ENCODE measurements around the gene CTXND1.

CTXND1 gene

DNA sequence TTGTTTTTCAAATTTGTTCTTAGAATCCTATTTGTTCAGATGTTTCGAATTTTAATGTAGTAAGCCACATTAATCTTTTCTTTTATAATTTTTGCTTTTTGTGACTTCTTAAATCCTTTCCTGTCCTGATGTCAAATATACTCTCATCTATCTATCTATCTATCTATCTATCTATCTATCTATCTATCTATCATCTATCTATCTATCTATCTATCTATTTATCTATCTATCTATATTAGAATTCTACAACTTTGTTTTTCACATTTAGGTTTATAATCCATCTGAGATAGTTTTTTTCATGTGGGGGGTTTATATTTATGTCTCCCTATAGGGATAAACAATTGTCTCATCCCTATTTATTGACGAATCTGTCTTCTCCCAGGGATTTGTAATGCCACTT, 32.1 kb downstream of the CTXND1 start:
- H2AFZ ChIP-seq (ENCODE audit: low read length): no peak overlapping the region
- TF ChIP-seq EZH2 (optimal IDR thresholded peaks at IDR 0.05; ENCODE audit: low read depth, low read length): no peak
- no peak for TF ChIP-seq EZH2phosphoT487 (IDR thresholded peaks at IDR 0.05; ENCODE audit: low read length)
- TF ChIP-seq, protein P1, sequence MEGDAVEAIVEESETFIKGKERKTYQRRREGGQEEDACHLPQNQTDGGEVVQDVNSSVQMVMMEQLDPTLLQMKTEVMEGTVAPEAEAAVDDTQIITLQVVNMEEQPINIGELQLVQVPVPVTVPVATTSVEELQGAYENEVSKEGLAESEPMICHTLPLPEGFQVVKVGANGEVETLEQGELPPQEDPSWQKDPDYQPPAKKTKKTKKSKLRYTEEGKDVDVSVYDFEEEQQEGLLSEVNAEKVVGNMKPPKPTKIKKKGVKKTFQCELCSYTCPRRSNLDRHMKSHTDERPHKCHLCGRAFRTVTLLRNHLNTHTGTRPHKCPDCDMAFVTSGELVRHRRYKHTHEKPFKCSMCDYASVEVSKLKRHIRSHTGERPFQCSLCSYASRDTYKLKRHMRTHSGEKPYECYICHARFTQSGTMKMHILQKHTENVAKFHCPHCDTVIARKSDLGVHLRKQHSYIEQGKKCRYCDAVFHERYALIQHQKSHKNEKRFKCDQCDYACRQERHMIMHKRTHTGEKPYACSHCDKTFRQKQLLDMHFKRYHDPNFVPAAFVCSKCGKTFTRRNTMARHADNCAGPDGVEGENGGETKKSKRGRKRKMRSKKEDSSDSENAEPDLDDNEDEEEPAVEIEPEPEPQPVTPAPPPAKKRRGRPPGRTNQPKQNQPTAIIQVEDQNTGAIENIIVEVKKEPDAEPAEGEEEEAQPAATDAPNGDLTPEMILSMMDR (IDR thresholded peaks at IDR 0.05; ENCODE audit: low read length): no peak
- H3K4me3 ChIP-seq (ENCODE audit: low read length): no peak overlapping the region
- H3K4me2 ChIP-seq (ENCODE audit: low read depth, low read length): no peak overlapping the region
- no peak for DNase-seq
- H3K9me3 ChIP-seq (replicated peaks; ENCODE audit: insufficient read depth, low read length): no peaks in the 10 kb centered on the region
- no peaks in the 10 kb centered on the region for H3F3A ChIP-seq (ENCODE audit: insufficient read depth, low read length)
- H4K20me1 ChIP-seq (ENCODE audit: insufficient read depth, low read length): no peaks in the 10 kb centered on the region
- H3K27me3 ChIP-seq (replicated peaks; ENCODE audit: insufficient read depth, low read length): no peaks in the 10 kb centered on the region
- H3K4me1 ChIP-seq (ENCODE audit: low read length): no peaks in the 10 kb centered on the region
- H3K9me2 ChIP-seq (replicated peaks; ENCODE audit: insufficient read depth, low read length): no peaks in the 10 kb centered on the region
- H3K9ac ChIP-seq (ENCODE audit: low read length): no peak overlapping the region
- no peaks in the 10 kb centered on the region for H3K36me3 ChIP-seq (replicated peaks; ENCODE audit: insufficient read depth, low read length)
- no peaks in the 10 kb centered on the region for H3K79me2 ChIP-seq (ENCODE audit: low read length)
- H3K27ac ChIP-seq (ENCODE audit: low read length): no peak overlapping the region

DNA sequence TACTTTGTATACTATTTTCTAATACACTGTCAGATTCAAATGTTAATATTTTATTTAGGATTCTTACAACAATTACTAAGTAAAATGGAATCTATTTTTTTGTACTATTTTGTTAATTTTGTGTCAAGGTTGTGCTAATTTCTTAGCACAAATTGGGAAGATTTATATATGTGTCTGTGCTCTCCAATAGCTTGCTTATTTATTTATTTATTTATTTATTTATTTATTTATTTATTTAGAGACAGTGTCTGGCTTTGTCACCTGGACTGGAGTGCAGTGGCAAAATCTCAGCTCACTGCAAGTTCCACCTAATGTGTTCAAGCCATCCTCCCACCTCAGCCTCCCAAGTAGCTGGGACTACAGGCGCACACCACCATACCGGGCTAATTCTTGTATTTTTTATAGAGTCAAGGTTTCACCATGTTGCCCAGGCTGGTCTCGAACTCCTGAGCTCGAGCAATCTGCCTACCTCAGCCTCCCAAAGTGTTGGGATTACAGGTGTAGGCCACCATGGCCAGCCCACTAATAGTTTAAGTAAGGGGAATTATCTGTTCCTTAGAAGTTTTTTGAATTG, 34.6 kb downstream of the CTXND1 start:
- H3K9me2 ChIP-seq (replicated peaks; ENCODE audit: insufficient read depth, low read length): no peaks in the 10 kb centered on the region
- H3K9me3 ChIP-seq (replicated peaks; ENCODE audit: insufficient read depth, low read length): no peaks in the 10 kb centered on the region
- DNase-seq: no peak
- TF ChIP-seq, protein P1 (IDR thresholded peaks at IDR 0.05; ENCODE audit: low read length): no peak
- no peak for TF ChIP-seq EZH2phosphoT487 (IDR thresholded peaks at IDR 0.05; ENCODE audit: low read length)
- no peak for TF ChIP-seq EZH2 (optimal IDR thresholded peaks at IDR 0.05; ENCODE audit: low read depth, low read length)
- no peak overlapping the region for H3K4me3 ChIP-seq (ENCODE audit: low read length)
- H3K27ac ChIP-seq (ENCODE audit: low read length): no peak overlapping the region
- no peak overlapping the region for H2AFZ ChIP-seq (ENCODE audit: low read length)
- H3K79me2 ChIP-seq (ENCODE audit: low read length): no peaks in the 10 kb centered on the region
- no peaks in the 10 kb centered on the region for H3K4me1 ChIP-seq (ENCODE audit: low read length)
- H3K9ac ChIP-seq (ENCODE audit: low read length): no peak overlapping the region
- H4K20me1 ChIP-seq (ENCODE audit: insufficient read depth, low read length): no peaks in the 10 kb centered on the region
- no peaks in the 10 kb centered on the region for H3F3A ChIP-seq (ENCODE audit: insufficient read depth, low read length)
- no peak overlapping the region for H3K4me2 ChIP-seq (ENCODE audit: low read depth, low read length)
- H3K36me3 ChIP-seq (replicated peaks; ENCODE audit: insufficient read depth, low read length): no peaks in the 10 kb centered on the region
- H3K27me3 ChIP-seq (replicated peaks; ENCODE audit: insufficient read depth, low read length): no peaks in the 10 kb centered on the region

DNA sequence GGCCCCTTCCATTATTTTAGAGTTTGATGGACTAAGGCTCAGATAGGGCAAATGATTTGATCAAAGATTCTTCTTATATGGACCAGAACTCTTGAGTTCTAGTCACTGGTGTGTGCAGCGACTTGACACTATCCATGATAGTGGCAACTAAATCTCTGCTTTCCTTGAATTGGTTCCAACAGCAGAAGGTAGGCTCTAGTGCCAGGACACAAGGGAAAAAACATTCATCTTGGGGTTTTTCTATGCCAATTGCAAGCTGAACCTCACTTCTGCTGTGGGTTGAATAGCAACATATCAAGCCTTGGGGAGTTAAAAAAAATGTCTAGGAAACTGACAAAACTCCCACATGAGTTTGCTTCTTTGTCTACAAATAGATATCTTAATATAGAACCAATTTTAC, 35.1 kb downstream of the CTXND1 start:
- no peaks in the 10 kb centered on the region for H3F3A ChIP-seq (ENCODE audit: insufficient read depth, low read length)

More for the DNA sequence above, 35.1 kb downstream of the CTXND1 start:
- Histone ChIP-seq H3K4me1 (ENCODE audit: low read length) (no peaks in the 10 kb centered on the region), H3K9ac (ENCODE audit: low read length) (no peak overlapping the region), H4K20me1 (ENCODE audit: insufficient read depth, low read length) (no peaks in the 10 kb centered on the region), H3K4me3 (ENCODE audit: low read length) (no peak overlapping the region), H3K36me3 (replicated peaks; ENCODE audit: insufficient read depth, low read length) (no peaks in the 10 kb centered on the region), H3K27ac (ENCODE audit: low read length) (no peak overlapping the region), H3K9me3 (replicated peaks; ENCODE audit: insufficient read depth, low read length) (no peaks in the 10 kb centered on the region), H3K4me2 (ENCODE audit: low read depth, low read length) (no peak overlapping the region), H3K79me2 (ENCODE audit: low read length) (no peaks in the 10 kb centered on the region), H3K9me2 (replicated peaks; ENCODE audit: insufficient read depth, low read length) (no peaks in the 10 kb centered on the region), H3K27me3 (replicated peaks; ENCODE audit: insufficient read depth, low read length) (no peaks in the 10 kb centered on the region), H2AFZ (ENCODE audit: low read length) (no peak overlapping the region)
- TF ChIP-seq EZH2 (optimal IDR thresholded peaks at IDR 0.05; ENCODE audit: low read depth, low read length): no peak
- TF ChIP-seq, protein P1 (IDR thresholded peaks at IDR 0.05; ENCODE audit: low read length): no peak
- no peak for TF ChIP-seq EZH2phosphoT487 (IDR thresholded peaks at IDR 0.05; ENCODE audit: low read length)
- no peak for DNase-seq
